AG20443 (cell line): ENCODE data around the gene GALNT12.

ENCODE experiments used
- DNase-seq: peaks from one replicate; pipeline ENCODE4 v3.0.0; 2012; ENCODE audit warnings: low spot score, mixed read lengths

Gene GALNT12

DNA sequence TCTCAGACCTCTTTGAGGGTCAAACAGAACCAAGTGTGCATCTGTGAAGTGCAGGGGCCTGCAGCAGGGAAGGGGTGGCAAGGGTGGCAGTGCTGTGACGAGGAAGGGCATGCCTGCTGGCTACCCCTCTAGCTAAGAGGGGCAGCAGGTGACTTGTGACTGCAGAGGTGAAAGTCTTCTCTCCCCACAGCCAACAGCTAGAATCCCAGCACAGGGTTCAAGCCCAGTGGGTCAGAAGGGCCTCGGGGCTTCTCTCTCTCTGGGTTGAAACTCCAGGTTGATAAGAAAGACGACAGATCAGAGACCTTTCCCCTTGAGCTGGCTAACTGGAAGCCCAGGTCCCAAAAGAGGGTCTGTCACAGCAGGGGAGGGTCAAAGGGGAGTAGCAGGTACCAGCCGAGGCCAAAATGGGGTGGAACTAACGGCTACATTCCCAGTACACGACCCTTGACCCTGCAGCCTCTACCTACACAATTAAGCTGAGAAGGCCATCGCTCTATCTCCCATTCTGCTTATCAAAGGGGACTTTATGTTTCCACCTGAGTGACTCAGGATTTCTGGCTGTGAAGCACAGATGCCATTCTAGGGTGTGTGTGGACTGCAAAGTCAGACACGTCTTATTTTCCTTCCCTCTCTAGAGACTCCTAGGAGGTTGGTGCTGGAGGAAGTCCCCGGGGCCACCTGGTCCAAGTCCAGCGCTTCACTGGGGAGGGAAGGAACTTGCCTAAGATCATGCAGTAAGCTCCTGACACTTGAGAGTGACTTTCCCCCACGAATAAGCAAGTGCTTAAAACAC lies 25.7 kb upstream of the GALNT12 start:
- no peak for DNase-seq

DNA sequence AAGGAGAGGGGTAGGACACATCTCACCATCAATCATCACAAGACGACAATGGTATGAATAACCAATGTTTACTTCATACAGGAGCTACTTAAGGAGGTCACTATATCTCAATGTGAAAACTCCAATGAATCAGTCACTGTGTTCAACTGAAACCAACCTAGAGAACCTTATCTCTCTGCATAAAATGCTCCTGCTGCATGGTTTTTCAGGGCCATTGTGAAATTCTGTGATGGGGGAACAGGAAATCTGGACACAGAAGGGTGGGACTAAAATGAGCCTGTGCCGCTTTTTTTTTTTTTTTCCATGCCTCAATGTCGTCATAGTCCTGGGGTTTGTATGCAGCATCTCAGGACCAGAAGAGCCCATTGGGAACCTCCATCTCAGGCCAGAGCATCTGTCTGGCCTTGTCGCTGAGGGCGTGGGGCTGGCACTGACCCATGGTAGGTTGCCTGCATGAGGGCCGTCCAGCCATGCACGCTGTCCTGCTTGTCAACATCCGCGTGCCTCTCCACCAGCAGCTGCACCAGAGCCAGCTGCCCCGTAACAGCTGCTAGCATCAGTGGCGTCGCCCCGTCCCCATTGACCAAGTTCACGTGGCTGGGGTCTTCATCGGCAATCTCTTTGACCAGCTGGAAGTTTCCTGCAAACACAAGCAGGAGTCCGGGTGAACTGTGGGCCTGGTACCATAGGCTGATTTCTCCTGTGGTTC lies 23.8 kb upstream of the GALNT12 start:
- DNase-seq, result no peak

DNA sequence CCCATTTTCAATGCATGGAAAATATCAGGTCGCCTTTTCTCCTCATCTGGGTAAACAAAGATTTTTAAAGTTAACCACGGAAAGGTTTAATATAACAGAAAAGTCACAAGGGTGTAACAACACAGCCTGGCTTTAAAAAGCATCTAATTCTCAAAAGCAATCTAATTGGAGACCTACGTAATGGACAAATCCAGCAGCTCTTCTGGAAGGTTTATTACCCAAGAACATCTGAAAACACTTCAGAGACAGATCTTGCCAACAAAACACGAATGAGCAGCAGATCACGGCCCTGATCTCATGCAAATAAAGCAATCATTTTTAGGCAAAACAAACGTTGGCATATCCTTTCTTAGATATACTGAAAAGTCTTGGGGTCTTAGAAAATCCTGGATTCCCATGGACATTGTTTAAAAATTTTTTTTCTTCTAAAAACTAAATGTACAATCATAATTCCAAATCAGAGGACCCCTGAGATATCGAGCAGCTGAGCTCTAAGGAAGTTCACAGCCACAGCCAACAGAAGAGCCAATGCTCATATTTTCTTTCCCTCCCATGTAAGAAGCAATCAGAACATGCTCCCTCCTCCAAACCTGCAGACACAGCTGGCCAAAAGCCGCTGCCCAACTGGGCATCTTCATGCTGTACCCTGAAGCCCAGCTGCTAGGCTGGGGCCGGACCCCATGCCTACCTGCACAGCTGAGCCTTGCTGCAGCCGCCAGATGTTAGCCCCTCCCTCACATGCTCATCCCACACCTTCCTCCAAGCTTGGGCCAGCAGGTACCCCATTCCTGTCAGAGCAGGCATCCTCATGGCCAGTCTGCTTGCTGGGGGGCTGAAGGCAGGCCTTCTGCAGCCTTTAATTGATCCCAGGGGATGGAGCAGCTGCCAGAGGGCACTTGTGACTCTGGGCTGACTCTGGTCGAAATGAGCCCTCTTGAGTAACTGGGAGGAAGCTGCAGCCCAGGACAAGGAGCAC lies 22.4 kb upstream of the GALNT12 start:
- DNase-seq, result no peak

DNA sequence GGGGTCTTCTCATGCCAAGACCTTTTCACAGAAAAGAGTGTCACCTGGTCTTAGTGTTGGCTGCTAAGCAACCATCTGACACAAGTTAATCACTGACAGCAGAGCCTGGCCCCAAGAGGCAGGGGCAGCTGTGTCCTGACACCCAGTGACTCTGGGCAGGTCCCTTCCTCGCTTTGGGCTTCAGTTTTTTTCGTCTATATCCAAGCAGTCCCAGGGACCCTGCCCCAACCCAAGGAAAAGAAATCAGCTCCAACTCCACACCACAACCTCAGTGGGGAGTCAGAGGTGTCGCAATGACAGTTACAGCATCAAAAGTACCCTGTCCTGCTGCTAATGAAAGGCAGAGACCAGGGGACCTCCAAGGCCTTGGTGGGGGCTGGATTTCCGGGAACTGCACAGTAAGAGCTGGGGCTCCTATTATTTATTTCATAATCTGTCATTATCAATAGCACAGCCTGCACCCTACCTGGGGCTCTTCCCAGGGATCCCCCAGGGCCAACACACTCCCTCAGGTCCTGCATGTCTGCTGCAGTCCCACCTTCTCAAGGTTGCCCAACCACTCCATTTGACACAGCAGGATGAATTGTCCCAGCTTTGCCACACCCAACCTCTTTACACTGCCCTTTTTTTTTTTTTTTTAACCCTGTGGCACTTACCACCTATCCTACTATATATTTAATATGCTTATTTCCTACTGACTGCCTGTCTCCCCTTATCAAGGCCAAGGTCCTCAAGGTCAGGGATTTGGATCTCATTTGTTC lies 20.5 kb upstream of the GALNT12 start:
- no peak for DNase-seq

DNA sequence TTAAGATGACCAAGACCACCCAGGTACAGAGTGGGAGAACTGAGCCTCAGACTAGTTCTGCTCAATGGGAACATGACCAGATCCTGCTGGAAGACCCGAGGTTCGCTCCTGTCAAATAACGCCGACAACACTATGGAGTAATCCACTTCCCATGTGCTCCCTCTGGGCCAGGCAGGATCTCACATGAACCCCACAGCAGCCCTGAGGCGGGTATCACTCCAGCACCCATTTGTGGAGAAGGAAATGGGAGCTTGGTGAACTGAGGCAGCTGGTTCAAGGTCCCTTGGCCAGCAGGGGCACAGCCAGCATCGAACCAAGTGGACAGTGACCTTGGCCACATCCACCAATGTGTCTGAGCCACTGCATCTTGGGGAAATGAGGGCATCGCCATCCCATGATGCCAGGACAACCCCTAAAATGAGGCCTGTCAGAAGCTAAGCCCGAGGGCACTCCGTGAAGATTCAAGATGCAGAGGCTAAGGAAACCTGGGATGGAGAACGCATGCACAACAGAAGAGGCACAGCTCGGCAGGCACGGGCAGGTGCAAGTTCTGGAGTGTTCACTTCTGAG lies 19.6 kb upstream of the GALNT12 start:
- DNase-seq, result no peak

DNA sequence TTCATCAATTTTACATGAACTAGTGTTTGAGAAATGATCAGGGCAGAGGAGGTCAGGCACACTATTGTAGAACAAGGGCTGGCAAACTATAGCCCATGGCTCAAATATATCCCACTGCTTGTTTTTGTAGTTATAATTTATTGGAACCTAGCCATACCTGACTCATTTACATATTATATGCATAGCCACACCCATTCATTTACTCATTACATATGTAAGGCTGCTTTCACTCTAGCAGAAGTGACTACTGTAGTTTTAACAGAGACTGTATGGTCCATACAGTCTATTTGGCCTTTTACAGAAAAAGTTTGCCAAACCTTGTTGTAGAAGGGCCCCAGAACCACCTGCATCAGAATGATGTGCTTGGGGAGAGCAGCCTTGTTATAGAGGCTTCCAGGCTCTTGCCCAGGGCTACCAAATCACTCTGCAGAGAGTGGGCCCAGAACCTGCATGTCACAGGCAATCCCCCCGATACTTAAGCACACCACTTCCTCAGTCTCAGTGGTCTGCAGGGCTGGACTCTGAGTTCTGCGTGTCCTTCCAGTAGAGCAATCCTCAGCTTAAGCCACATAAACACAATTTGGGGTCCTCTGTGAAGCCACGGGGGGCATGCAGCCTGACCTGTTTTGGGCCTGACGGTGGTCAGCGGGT lies 17.9 kb upstream of the GALNT12 start:
- DNase-seq, result no peak

DNA sequence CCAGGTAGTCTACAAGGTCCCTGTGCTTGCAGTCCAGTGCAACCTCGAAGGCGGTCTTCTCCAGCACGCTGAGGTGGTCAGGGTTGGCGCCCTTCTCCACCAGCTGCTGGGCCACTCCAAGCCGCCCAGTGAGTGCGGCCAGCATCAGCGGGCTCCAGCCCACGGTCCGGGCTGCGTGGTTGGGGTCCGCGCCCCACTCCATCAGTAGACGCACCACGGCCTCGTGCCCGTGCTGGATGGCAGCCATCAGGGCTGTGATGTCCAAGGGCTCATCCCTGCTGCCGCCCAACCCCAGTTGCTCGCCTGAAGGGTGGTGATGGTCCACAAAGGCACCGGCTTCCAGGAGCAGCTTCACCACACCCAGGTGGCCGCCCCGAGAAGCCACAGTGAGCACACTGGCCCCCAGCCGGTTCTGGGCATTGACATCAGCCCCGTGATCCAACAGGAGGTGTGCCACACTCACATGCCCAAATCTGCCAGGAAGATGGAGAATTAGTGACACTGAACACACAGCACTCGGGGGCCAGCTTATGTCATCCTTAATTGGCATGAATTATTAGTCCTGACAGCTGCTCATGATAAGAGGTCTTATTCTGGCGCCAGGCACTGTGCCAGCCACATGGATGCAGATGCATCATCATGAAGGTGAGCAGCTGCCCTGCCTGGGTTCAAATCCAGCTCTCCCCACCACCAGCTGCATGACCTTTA lies 17.2 kb upstream of the GALNT12 start:
- DNase-seq, result no peak

DNA sequence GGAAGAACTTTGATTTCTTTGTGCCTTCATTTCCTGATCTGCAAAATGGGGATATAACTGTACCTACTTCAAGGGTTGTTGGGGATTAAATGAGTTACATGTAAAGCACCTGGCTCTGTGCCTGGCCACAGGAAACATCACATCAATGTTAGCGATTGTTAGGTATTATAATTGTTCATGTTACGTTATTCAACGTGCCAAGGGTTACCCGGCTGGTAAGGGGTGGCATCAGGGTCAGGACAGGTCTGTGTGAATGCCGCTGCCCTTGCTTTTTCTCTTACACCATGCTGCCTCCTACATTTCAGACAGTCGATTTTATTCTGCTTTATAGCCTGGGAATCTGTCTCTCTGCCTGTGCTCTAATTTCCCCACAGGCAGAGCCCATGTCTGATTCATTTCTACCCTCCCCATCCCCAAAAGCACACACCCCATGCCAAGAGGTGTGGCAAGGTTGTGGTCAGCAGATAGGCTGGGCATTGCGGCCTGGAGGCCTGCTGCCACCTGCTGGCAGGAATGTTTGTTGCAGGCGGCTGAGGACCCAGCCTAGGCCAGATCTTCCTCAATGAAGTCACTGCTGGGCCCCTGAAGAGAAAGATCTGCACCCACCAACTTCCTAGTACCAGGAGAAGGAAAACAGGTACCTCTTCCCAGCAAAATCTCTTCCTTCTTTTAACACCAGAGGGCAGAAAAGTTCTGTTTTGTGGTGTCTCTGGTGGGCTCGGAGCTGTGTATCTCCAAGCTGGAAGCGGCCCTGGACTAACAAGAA lies 16.4 kb upstream of the GALNT12 start:
- peak; percentile 98 for DNase-seq

DNA sequence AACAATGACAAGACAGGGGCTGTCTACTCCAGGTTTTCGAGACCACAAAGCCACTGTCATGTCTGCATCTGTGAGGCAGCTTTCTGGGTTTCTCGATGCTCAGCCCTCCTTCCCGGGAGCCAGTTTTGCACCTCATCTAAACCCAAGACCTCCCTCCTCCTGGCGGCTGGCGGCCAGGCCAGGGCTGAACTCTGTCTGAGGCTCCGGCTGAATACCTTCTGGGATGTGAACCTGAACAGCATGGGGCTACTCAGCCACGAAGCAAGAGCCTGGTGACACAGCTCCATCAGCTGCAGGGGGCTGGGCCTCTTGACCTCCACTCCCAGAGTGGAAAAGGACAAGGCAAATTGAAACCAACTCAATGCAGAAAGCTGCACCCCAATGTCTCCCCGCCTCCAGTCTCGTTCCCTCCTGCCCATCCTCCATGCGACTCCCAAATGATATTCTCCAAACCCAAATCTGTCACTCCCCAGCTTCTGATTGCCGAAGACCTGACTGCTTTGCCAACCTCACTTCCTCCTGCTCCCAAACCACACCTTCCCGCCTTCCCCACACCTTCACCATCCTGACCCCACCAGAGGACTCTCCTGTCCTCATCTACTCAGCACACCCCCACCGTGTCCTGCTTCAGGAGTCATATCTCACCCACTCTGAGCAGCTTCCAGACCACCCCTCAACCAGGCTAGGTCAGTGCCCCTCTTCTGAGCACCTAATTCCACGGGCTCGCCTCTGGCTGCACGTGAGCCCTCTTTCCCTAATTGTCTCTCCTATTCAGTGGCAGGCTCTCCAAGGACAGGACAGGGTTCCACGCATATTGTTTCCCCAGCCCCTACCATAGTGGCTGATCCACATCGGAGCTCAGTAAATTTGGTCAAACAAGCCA lies 15.6 kb upstream of the GALNT12 start:
- no peak for DNase-seq

DNA sequence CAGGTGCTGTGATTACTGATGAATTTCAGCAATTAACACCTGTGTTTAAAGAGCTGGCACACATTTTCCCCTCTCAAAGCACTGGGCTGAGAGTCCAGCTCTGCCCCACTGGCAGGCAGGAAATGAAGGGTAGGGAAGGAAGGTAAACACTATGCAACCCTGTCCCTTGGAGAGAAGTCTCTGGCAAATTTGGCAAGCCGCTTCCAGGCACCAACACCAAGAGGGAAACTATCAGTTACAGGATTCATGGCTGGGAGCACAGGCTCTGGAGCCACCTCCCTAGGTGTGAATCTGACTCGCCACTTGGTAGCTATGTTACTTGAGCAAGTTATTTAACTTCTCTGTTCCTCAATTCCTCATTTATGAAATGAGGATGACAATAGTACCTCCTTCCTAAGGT lies 14.4 kb upstream of the GALNT12 start:
- DNase-seq, result no peak

DNA sequence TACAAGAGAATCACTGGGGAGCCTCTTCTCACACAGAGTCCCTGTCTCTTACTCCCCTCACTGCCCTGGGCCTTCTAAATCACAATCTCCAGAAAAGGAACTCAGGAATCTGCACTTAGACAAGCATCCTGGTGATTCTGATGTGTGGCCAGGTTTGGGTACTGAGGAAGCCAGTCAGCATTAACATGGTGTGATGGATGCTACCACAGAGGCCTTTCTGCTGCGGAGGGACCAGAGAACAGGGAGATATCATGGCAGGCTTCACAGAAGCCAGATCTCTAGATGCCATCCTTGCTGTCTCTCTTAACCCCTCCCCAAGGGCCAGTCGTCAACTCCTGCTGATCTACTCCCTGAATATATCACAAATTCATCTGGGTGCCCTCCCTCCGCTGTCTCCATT lies 12.7 kb upstream of the GALNT12 start:
- DNase-seq, result no peak

DNA sequence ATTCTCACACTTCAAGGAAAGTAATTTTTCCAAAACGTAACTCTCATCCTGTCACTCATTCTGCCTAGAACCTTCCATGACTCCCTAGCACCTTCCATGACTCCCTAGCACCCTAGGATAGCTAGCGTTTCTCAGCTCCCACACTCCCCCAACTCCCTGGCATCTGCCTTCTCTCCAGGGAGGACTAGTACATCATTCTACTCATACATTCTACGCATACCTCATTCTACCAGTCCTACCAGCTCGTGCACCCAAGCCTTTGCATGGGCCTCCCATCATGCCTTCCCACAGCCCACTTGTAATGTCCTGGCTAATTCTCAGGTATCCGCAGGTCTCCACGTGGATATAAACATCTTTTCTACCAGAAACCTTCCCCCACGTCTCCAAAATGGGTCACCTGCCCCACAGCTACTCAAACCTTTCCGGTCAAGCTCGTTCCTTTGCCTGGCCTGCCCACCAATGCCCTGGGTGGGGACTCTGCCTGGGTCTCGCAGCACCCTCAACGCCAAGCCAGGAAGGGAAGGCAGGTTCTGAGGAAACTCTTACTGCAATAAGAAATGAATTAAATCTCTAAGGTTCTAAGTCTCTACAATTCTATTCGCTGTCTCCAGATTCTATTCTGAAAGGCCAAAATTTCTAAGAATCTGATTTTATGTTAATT lies 12.0 kb upstream of the GALNT12 start:
- DNase-seq, result no peak

DNA sequence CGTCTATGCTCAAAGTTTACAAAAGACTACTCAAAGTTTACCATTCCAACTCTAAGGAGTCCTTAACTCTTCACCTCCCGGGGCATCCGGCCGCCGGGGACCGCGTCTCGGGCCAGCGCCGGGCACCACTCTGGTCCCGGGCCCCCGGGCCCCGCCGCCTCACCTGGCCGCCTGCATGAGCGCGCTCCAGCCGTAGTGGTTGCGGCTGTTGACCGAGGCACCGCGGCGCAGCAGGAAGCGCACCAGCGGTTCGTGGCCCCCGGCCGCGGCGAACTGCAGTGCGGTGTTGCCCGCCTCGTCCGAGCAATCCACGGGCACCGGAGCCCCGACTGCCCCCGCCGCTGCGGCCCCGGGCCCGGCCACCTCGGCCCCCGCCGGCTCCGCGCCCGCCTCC lies 11.5 kb upstream of the GALNT12 start:
- DNase-seq, result peak; percentile 60

DNA sequence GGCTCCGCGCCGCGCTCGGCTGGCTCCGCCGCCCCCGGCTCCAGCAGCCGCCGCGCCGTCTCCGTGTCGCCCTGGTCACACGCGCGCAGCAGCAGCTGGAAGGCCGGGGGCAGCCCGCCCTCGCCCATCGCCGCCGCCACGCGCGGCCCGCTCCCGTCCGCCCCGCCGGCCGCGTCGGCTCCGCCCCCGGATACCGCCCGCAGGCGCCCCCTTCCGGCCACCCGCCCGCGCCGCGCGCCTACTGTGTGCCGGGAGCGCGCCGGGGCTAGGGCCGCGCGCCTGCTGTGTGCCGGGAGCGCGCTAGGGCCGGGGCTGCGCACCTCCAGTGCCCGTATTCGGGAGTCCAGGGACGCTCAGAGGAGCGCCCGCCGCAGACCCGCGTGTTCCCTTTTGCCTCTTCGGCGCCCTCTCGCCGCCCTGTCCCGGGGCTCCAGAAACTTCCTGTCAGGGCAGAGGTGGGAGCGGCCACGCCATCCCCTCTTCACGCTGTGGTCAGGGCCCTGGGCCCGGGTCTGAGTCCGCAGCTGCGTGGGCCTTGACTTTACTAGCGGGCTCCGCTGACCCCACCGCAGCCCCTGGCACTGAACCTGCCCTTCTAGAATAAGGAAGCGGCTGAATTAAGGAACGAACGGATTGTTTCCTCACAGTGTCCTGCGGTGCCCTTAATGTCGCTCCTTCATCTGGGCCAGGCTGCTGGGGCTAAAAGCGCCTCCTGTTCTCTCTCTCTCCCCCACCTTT lies 10.9 kb upstream of the GALNT12 start, which contains the start of gene ANKS6:
TSS of gene ANKS6 (minus strand) at position 192 of the 738 bp plus-strand sequence. CDS start at position 128, 64 bp downstream.
- DNase-seq, result peak; percentile 97

DNA sequence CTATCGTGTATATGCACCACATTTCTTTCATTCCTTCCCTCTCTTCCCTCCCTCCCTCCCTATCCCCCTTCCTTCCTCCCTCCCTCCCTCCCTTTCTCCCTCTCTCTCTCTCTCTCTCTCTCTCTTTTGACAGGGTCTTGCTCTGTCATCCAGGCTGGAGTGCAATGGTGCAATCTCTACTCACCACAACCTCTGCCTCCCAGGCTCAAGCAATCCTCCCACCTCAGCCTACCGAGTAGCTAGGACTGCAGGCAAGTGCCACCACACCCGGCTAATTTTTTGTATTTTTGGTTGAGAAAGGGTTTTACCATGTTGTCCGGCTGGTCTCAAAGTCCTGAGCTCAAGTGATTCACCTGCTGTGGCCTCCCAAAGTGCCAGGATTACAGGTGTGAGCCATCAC lies 10.0 kb upstream of the GALNT12 start:
- DNase-seq, result no peak

DNA sequence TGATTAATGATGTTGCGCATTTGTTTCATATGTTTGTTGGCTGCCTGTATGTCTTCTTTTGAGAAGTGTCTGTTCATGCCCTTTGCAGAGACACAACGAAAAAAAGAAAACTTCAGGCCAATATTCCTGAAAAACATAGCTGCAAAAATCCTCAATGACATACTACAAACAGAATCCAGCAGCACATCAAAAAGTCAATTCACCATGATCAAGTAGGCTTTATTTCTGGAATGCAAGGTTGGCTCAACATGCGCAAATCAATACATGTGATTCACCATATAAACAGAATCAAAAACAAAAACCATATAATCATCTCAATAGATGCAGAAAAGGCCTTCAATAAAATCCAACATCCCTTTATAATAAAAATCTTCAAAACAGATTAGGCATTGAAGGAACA lies 9.2 kb upstream of the GALNT12 start:
- no peak for DNase-seq

DNA sequence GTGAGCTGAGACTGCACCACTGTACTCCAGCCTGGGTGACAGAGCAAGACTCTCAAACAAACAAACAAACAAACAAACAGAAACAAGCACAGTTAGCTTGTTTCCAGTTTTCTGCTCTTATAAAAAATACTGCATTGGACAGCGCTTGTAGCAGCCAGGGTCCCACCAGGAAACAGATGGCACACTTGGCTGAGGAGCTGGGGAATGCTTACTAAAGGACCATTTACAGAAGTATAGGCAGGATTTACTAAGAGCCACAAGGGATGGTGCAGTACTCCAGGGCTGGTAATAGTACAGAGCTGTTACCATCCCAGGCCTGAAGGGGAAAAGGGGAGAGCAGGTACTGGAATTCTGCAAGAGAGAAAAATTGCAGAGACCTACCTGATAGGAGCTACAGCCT lies 5.9 kb upstream of the GALNT12 start:
- no peak for DNase-seq
